Naive thymus-derived CD4-positive, alpha-beta T cell (primary cell): ENCODE measurements around the gene PPARG. TPM values are rescaled to one million over a fixed set of nuclear protein-coding genes. Genes with fewer than 3 reads are reported as not detected.

Experiments
- ATAC-seq: fragments of 150-1000 bp; cut with Tn5 transposase; 2 replicates; pipeline ENCODE4 v1.10.0; 2021; ENCODE audit warnings: mild to moderate bottlenecking, moderate library complexity
- CTCF ChIA-PET: fragments of 350-600 bp; sonication (Branson Sonifier 250); formaldehyde crosslinking; loops from one replicate; lab custom pipeline; 2021; ENCODE audit warnings: antibody characterized with exemption; lab: Charles Lee
- POLR2A ChIA-PET: fragments of 350-600 bp; sonication (Branson Sonifier 250); formaldehyde crosslinking; loops from one replicate; lab custom pipeline; 2021; ENCODE audit warnings: antibody characterized with exemption, inconsistent platforms; lab: Charles Lee
- DNase-seq, 9 donors: peaks; one replicate each; pipeline versions ENCODE4 v3.0.0 to v3.0.0-alpha.2; 2020 to 2022; ENCODE audit warnings: mixed read lengths in 1 of 9
- H3K27ac ChIP-seq: one replicate; pipeline ENCODE4 v1.7.0; 2013; ENCODE audit warnings: mild to moderate bottlenecking, low read depth, low read length, moderate library complexity
- H3K27me3 ChIP-seq, 2 donors: one replicate each; pipeline ENCODE4 v1.7.0; 2013; ENCODE audit warnings: low read length in 2 of 2, mild to moderate bottlenecking in 2 of 2, moderate library complexity in 2 of 2; ENCODE audit not compliant: control insufficient read depth in 2 of 2, insufficient read depth in 2 of 2
- H3K36me3 ChIP-seq, 3 experiments: 1 replicate in 2 of 3; 2 replicates in 1 of 3; pipeline ENCODE4 v1.7.0; 2013; ENCODE audit warnings: low read length in 3 of 3, mild to moderate bottlenecking in 3 of 3, moderate library complexity in 1 of 3; ENCODE audit not compliant: insufficient read depth in 3 of 3, control insufficient read depth in 2 of 3
- H3K4me1 ChIP-seq, 2 donors: one replicate each; pipeline ENCODE4 v1.7.0; 2013; ENCODE audit warnings: low read length in 2 of 2, mild to moderate bottlenecking in 2 of 2, moderate library complexity in 1 of 2; ENCODE audit not compliant: control insufficient read depth in 2 of 2, insufficient read depth in 2 of 2
- H3K4me3 ChIP-seq: 2 replicates; pipeline ENCODE4 v1.7.0; 2013; ENCODE audit warnings: mild to moderate bottlenecking, low read length
- H3K9me3 ChIP-seq, 3 experiments: 1 replicate in 2 of 3; 2 replicates in 1 of 3; pipeline ENCODE4 v1.7.0; 2013; ENCODE audit warnings: low read length in 3 of 3; ENCODE audit not compliant: control insufficient read depth in 2 of 3
- H3K27ac Mint-ChIP-seq, 9 donors: one replicate each; pipeline ENCODE4 v1.8.0; 2020 to 2022; ENCODE audit warnings: mixed read lengths in 9 of 9, mild to moderate bottlenecking in 8 of 9, moderate library complexity in 5 of 9, inconsistent platforms in 2 of 9
- H3K27me3 Mint-ChIP-seq, 5 donors: one replicate each; pipeline ENCODE4 v1.8.0; 2021 to 2022; ENCODE audit warnings: mixed read lengths in 5 of 5, mild to moderate bottlenecking in 1 of 5
- H3K36me3 Mint-ChIP-seq, 5 donors: one replicate each; pipeline ENCODE4 v1.8.0; 2020 to 2022; ENCODE audit warnings: mixed read lengths in 5 of 5, mild to moderate bottlenecking in 3 of 5, inconsistent platforms in 1 of 5
- H3K4me1 Mint-ChIP-seq, 7 donors: one replicate each; pipeline ENCODE4 v1.8.0; 2020 to 2022; ENCODE audit warnings: mixed read lengths in 7 of 7, mild to moderate bottlenecking in 3 of 7, inconsistent platforms in 1 of 7
- H3K4me3 Mint-ChIP-seq, 10 donors: one replicate each; pipeline ENCODE4 v1.8.0; 2020 to 2022; ENCODE audit warnings: mild to moderate bottlenecking in 10 of 10, mixed read lengths in 10 of 10, moderate library complexity in 6 of 10, inconsistent platforms in 2 of 10
- H3K9me3 Mint-ChIP-seq, 11 donors: one replicate each; pipeline ENCODE4 v1.8.0; 2020 to 2022; ENCODE audit warnings: mixed read lengths in 11 of 11, mild to moderate bottlenecking in 4 of 11, inconsistent platforms in 1 of 11, moderate library complexity in 1 of 11
- intact Hi-C, 2 donors: fragments of 100-400 bp; cut with micrococcal nuclease; formaldehyde crosslinking; loops; one replicate each; pipeline ENCODE4 v1.15.1; 2023
- polyA plus RNA-seq, 2 donors: library from polyadenylated mRNA; unstranded; fragments of 300-500 nt; fragmentation: Illumina TruSeq; gene quantifications; one replicate each; pipeline ENCODE4 v1.2.3, GENCODE V29; 2021
- total RNA-seq, 6 experiments: library from RNA in 5 of 6; stranded (reverse) in 5 of 6; gene quantifications; 1 replicate in 5 of 6; 2 replicates in 1 of 6; pipeline ENCODE4 v1.2.3 and lab custom pipeline; 2021 to 2026

The PPARG gene
- total and polyA plus RNA-seq, 7 experiments from 2014 or later, result 0.37 to 2.1 (median 0.51) TPM; not detected in 3

GRCh38 chr3:12470111-12470510, 181.2 kb downstream of the PPARG start:
- no peaks in the 10 kb centered on the region for H3K36me3 Mint-ChIP-seq
- no peak overlapping the region for H3K27ac ChIP-seq
- H3K27me3 Mint-ChIP-seq, result peaks cover 0 to 3% (median 0%) of the 10 kb centered on the region in 5 donors
- H3K27ac Mint-ChIP-seq, result no peak overlapping the region
- CTCF ChIA-PET, result interaction anchor here (1.0 kb wide), 1 partner anchor 9 kb away, joined by 4 read pairs; no protein-coding TSS in a partner anchor
- no peak overlapping the region for H3K4me3 ChIP-seq
- ATAC-seq (no peak), DNase-seq (no peak)
- H3K9me3 Mint-ChIP-seq, result no peaks in the 10 kb centered on the region
- H3K27me3 ChIP-seq, result no peaks in the 10 kb centered on the region
- intact Hi-C loops, result no loop called here
- POLR2A ChIA-PET, result no interaction called here
- no peaks in the 10 kb centered on the region for H3K9me3 ChIP-seq
- peaks cover 0 to 8% (median 0%) of the 10 kb centered on the region in 7 donors for H3K4me1 Mint-ChIP-seq
- no peak overlapping the region for H3K4me3 Mint-ChIP-seq
- H3K4me1 ChIP-seq, result no peaks in the 10 kb centered on the region
- no peaks in the 10 kb centered on the region for H3K36me3 ChIP-seq

GRCh38 chr3:12470680-12471079, 181.8 kb downstream of the PPARG start:
- Mint-ChIP-seq H3K27ac (no peak overlapping the region), H3K27me3 (peaks cover 0 to 3% (median 0%) of the 10 kb centered on the region in 5 donors), H3K36me3 (no peaks in the 10 kb centered on the region), H3K9me3 (no peaks in the 10 kb centered on the region), H3K4me1 (peaks cover 0 to 8% (median 0%) of the 10 kb centered on the region in 7 donors), H3K4me3 (no peak overlapping the region)
- Histone ChIP-seq H3K27ac (no peak overlapping the region), H3K36me3 (no peaks in the 10 kb centered on the region), H3K9me3 (no peaks in the 10 kb centered on the region), H3K27me3 (no peaks in the 10 kb centered on the region), H3K4me3 (no peak overlapping the region), H3K4me1 (no peaks in the 10 kb centered on the region)
- intact Hi-C loops, result no loop called here
- no peak for DNase-seq
- ChIA-PET POLR2A (no interaction called here), CTCF (interaction anchor here (1.0 kb wide), 1 partner anchor 9 kb away, joined by 4 read pairs; no protein-coding TSS in a partner anchor)
- no peak for ATAC-seq

GRCh38 chr3:12471241-12471640, 182.4 kb downstream of the PPARG start:
- POLR2A ChIA-PET, result no interaction called here
- H3K27me3 ChIP-seq, result no peaks in the 10 kb centered on the region
- Mint-ChIP-seq H3K9me3 (no peaks in the 10 kb centered on the region), H3K36me3 (no peaks in the 10 kb centered on the region), H3K4me3 (peak overlapping the region in 1 of 10 donors; percentile 12), H3K4me1 (peaks cover 0 to 8% (median 0%) of the 10 kb centered on the region in 7 donors), H3K27ac (no peak overlapping the region), H3K27me3 (peaks cover 0 to 3% (median 0%) of the 10 kb centered on the region in 5 donors)
- H3K36me3 ChIP-seq, result no peaks in the 10 kb centered on the region
- intact Hi-C loops, result no loop called here
- no peak overlapping the region for H3K4me3 ChIP-seq
- DNase-seq, result peak in 1 of 9 donors; percentile 55
- no peak overlapping the region for H3K27ac ChIP-seq
- CTCF ChIA-PET, result no interaction called here
- peak; percentile 29 for ATAC-seq
- no peaks in the 10 kb centered on the region for H3K9me3 ChIP-seq
- no peaks in the 10 kb centered on the region for H3K4me1 ChIP-seq

- DNase-seq (no peak), ATAC-seq (no peak)
- Mint-ChIP-seq H3K36me3 (no peaks in the 10 kb centered on the region), H3K27ac (no peak overlapping the region), H3K4me3 (no peak overlapping the region), H3K27me3 (peaks cover 0 to 3% (median 0%) of the 10 kb centered on the region in 5 donors), H3K9me3 (no peaks in the 10 kb centered on the region), H3K4me1 (peaks cover 0 to 8% (median 0%) of the 10 kb centered on the region in 7 donors)
- POLR2A ChIA-PET, result no interaction called here
- CTCF ChIA-PET, result no interaction called here
- Histone ChIP-seq H3K36me3 (no peaks in the 10 kb centered on the region), H3K4me1 (no peaks in the 10 kb centered on the region), H3K27ac (no peak overlapping the region), H3K9me3 (no peaks in the 10 kb centered on the region), H3K27me3 (no peaks in the 10 kb centered on the region), H3K4me3 (no peak overlapping the region)
- intact Hi-C loops, result no loop called here
Observed at GRCh38 chr3:12472000-12472610, 183.2 kb downstream of the PPARG start.

GRCh38 chr3:12472796-12473195, 183.9 kb downstream of the PPARG start:
- H3K27me3 Mint-ChIP-seq, result peaks cover 0 to 3% (median 0%) of the 10 kb centered on the region in 5 donors
- no peak overlapping the region for H3K27ac Mint-ChIP-seq
- peaks cover 0 to 8% (median 0%) of the 10 kb centered on the region in 7 donors for H3K4me1 Mint-ChIP-seq
- intact Hi-C loops, result no loop called here
- ATAC-seq (no peak), DNase-seq (no peak)
- no peaks in the 10 kb centered on the region for H3K36me3 ChIP-seq
- H3K4me3 ChIP-seq, result no peak overlapping the region
- H3K9me3 Mint-ChIP-seq, result no peaks in the 10 kb centered on the region
- H3K36me3 Mint-ChIP-seq, result no peaks in the 10 kb centered on the region
- no peak overlapping the region for H3K4me3 Mint-ChIP-seq
- H3K27ac ChIP-seq, result no peak overlapping the region
- ChIA-PET POLR2A (no interaction called here), CTCF (no interaction called here)
- H3K9me3 ChIP-seq, result no peaks in the 10 kb centered on the region
- no peaks in the 10 kb centered on the region for H3K4me1 ChIP-seq
- no peaks in the 10 kb centered on the region for H3K27me3 ChIP-seq

- ChIA-PET CTCF (no interaction called here), POLR2A (no interaction called here)
- no peaks in the 10 kb centered on the region for H3K4me1 ChIP-seq
- Mint-ChIP-seq H3K27ac (no peak overlapping the region), H3K27me3 (peaks cover 0 to 3% (median 0%) of the 10 kb centered on the region in 5 donors), H3K36me3 (no peaks in the 10 kb centered on the region), H3K4me3 (no peak overlapping the region), H3K4me1 (peaks cover 0 to 8% (median 0%) of the 10 kb centered on the region in 7 donors), H3K9me3 (no peaks in the 10 kb centered on the region)
- H3K27me3 ChIP-seq, result no peaks in the 10 kb centered on the region
- ATAC-seq (no peak), DNase-seq (no peak)
- no peaks in the 10 kb centered on the region for H3K9me3 ChIP-seq
- H3K27ac ChIP-seq, result no peak overlapping the region
- no peak overlapping the region for H3K4me3 ChIP-seq
- no peaks in the 10 kb centered on the region for H3K36me3 ChIP-seq
- intact Hi-C loops, result no loop called here
Observed at GRCh38 chr3:12473511-12473910, 184.6 kb downstream of the PPARG start.
